Right renal cortex interstitium (tissue), 3 donors: ENCODE data around the gene SDE2. TPM values are rescaled to one million over a fixed set of nuclear protein-coding genes. Genes with fewer than 3 reads are reported as not detected.

Experiments used
- DNase-seq, 3 donors: peaks; one replicate each; pipeline ENCODE4 v3.0.0-alpha.2; 2013; ENCODE audit warnings: low read depth in 3 of 3, low spot score in 2 of 3
- polyA plus RNA-seq, 3 donors: library from polyadenylated mRNA; unstranded; fragments of 120-200 nt; gene quantifications; one replicate each; pipeline ENCODE4 v1.2.1, GENCODE V29; 2013; ENCODE audit not compliant: insufficient read length in 3 of 3

The SDE2 gene
- polyA plus RNA-seq: 10 to 100 TPM; 22.7 to 23.1 (median 23.0) TPM

- peak; percentile 93 to 98 (median 96) for DNase-seq
These were observed at the start of gene SDE2 for GRCh38 chr1:225999227-225999911. Gene SDE2 (minus strand): TSS chr1:225999343. CDS start chr1:225999312, 31 bp downstream.

GRCh38 chr1:226048886-226049285 lies 49.7 kb upstream of the SDE2 start:
- DNase-seq: no peak

GRCh38 chr1:226047495-226047894 lies 48.4 kb upstream of the SDE2 start:
- no peak for DNase-seq

- no peak for DNase-seq
These were observed 47.1 kb upstream of the SDE2 start for GRCh38 chr1:226046240-226046639.

- DNase-seq: no peak
These were observed 45.5 kb upstream of the SDE2 start for GRCh38 chr1:226044514-226045101.

- DNase-seq: no peak
These were observed 42.3 kb upstream of the SDE2 start for GRCh38 chr1:226041419-226041818.

GRCh38 chr1:226038661-226039060 lies 39.5 kb upstream of the SDE2 start:
- DNase-seq: no peak

GRCh38 chr1:226035915-226036314 lies 36.8 kb upstream of the SDE2 start:
- DNase-seq: no peak

GRCh38 chr1:226034482-226034881 lies 35.3 kb upstream of the SDE2 start:
- no peak for DNase-seq

- DNase-seq: no peak
These were observed 34.8 kb upstream of the SDE2 start for GRCh38 chr1:226033991-226034390.

- no peak for DNase-seq
These were observed 34.4 kb upstream of the SDE2 start for GRCh38 chr1:226033582-226033981.

- DNase-seq: no peak
These were observed 30.6 kb upstream of the SDE2 start for GRCh38 chr1:226029568-226030225.

GRCh38 chr1:226029093-226029496 lies 30.0 kb upstream of the SDE2 start:
- no peak for DNase-seq

- no peak for DNase-seq
These were observed 28.5 kb upstream of the SDE2 start for GRCh38 chr1:226027538-226028217.

GRCh38 chr1:226026833-226027232 lies 27.7 kb upstream of the SDE2 start:
- no peak for DNase-seq

GRCh38 chr1:226023735-226024134 lies 24.6 kb upstream of the SDE2 start:
- no peak for DNase-seq

GRCh38 chr1:226021801-226022200 lies 22.7 kb upstream of the SDE2 start:
- DNase-seq: no peak

- no peak for DNase-seq
These were observed 22.3 kb upstream of the SDE2 start for GRCh38 chr1:226021401-226021800.

- DNase-seq: no peak
These were observed 20.4 kb upstream of the SDE2 start for GRCh38 chr1:226019572-226019971.

- no peak for DNase-seq
These were observed 17.9 kb upstream of the SDE2 start for GRCh38 chr1:226017070-226017469.

- DNase-seq: no peak
These were observed 10.5 kb upstream of the SDE2 start for GRCh38 chr1:226009650-226010044.
